PC-9 (cell line): ENCODE results near the gene CEACAM20. TPM values are rescaled to one million over a fixed set of nuclear protein-coding genes. Genes with fewer than 3 reads are reported as not detected.

Experiments used
- BruUV-seq: library from RNA; stranded (reverse); fragments of 400-500 nt; replicated peaks from 2 replicates; lab custom pipeline; 2021; lab: Mats Ljungman, UMichigan
- CTCF ChIA-PET: fragments of 300-600 bp; sonication (Branson Sonifier 250); formaldehyde crosslinking; loops from one replicate; lab custom pipeline; 2022; ENCODE audit warnings: antibody characterized with exemption; lab: Charles Lee
- POLR2A ChIA-PET: fragments of 300-600 bp; sonication (Branson Sonifier 250); formaldehyde crosslinking; loops from one replicate; lab custom pipeline; 2022; ENCODE audit warnings: antibody characterized with exemption; ENCODE audit not compliant: unreplicated experiment; lab: Charles Lee
- DNase-seq, 2 experiments: peaks; one replicate each; pipeline versions ENCODE4 v3.0.0 to v3.0.0-alpha.2; 2015 to 2022; ENCODE audit warnings: mixed read lengths in 1 of 2
- H2AFZ ChIP-seq: fragments of 200-600 bp; sonication (generic); 2 replicates; pipeline ENCODE4 v1.8.1; 2017; ENCODE audit warnings: antibody characterized with exemption
- H3F3A ChIP-seq: fragments of 200-600 bp; sonication (generic); 2 replicates; pipeline ENCODE4 v1.8.1; 2017; ENCODE audit warnings: antibody characterized with exemption, mild to moderate bottlenecking, low read depth; ENCODE audit not compliant: insufficient read depth
- H3K27ac ChIP-seq: fragments of 200-600 bp; sonication (generic); 2 replicates; pipeline ENCODE4 v1.6.1; 2016; ENCODE audit warnings: mixed run types
- H3K27me3 ChIP-seq: fragments of 200-600 bp; sonication (generic); 2 replicates; pipeline ENCODE4 v1.6.1; 2016; ENCODE audit warnings: low read depth, mixed run types; ENCODE audit not compliant: insufficient read depth
- H3K36me3 ChIP-seq: fragments of 200-600 bp; sonication (generic); 2 replicates; pipeline ENCODE4 v1.6.1; 2016; ENCODE audit warnings: low read depth, mixed run types
- H3K4me1 ChIP-seq: fragments of 200-600 bp; sonication (generic); replicated peaks from 2 replicates; pipeline ENCODE4 v1.6.1; 2016; ENCODE audit warnings: mixed run types; ENCODE audit not compliant: insufficient read depth
- H3K4me2 ChIP-seq: fragments of 200-600 bp; sonication (generic); 2 replicates; pipeline ENCODE4 v1.6.1; 2017; ENCODE audit warnings: mixed run types
- H3K4me3 ChIP-seq: fragments of 200-600 bp; sonication (generic); 2 replicates; pipeline ENCODE4 v1.6.1; 2016; ENCODE audit warnings: mixed run types
- H3K79me2 ChIP-seq: fragments of 200-600 bp; sonication (generic); 2 replicates; pipeline ENCODE4 v1.6.1; 2017; ENCODE audit warnings: low read depth, mixed run types
- H3K9me2 ChIP-seq: fragments of 200-600 bp; sonication (generic); 2 replicates; pipeline ENCODE4 v1.8.1; 2017; ENCODE audit warnings: mild to moderate bottlenecking; ENCODE audit not compliant: insufficient read depth
- H3K9me3 ChIP-seq: fragments of 200-600 bp; sonication (generic); 2 replicates; pipeline ENCODE4 v1.8.1; 2016; ENCODE audit warnings: low read depth; ENCODE audit not compliant: insufficient read depth
- H4K20me1 ChIP-seq: fragments of 200-600 bp; sonication (generic); 2 replicates; pipeline ENCODE4 v1.8.1; 2017; ENCODE audit not compliant: insufficient read depth
- EZH2 ChIP-seq: fragments of 200-600 bp; sonication (generic); IDR thresholded peaks from 2 replicates; pipeline ENCODE4 v1.8.0; 2017; ENCODE audit warnings: antibody characterized with exemption, low read depth
- intact Hi-C: fragments of 100-400 bp; cut with micrococcal nuclease; formaldehyde crosslinking; loops from one replicate; pipeline ENCODE4 v1.10.0; 2022; ENCODE audit not compliant: unreplicated experiment
- total RNA-seq: library from RNA; stranded (reverse); gene quantifications from 2 replicates; pipeline ENCODE4 v1.2.3, GENCODE V29; 2021
- TF ChIP-seq, protein P1 (sequence below): fragments of 200-600 bp; sonication (generic); conservative IDR thresholded peaks from 2 replicates; pipeline ENCODE4 v1.6.1; 2017; ENCODE audit warnings: mixed run types, antibody characterized with exemption, mild to moderate bottlenecking, moderate library complexity

Gene CEACAM20
- total RNA-seq, 1 experiment from 2014 or later: not detected

GRCh38 chr19:44575116-44575700 is 45.7 kb upstream of the CEACAM20 start:
- H3F3A ChIP-seq: peaks cover 68% of the 10 kb centered on the region
- no peaks in the 10 kb centered on the region for H3K36me3 ChIP-seq
- no peaks in the 10 kb centered on the region for H3K27me3 ChIP-seq
- H4K20me1 ChIP-seq: no peaks in the 10 kb centered on the region
- ChIA-PET CTCF (interaction anchor here (0.5 kb wide), 1 partner anchor 812 kb away, joined by 3 read pairs; no protein-coding TSS in a partner anchor), POLR2A (no interaction called here)
- H3K9me3 ChIP-seq: no peaks in the 10 kb centered on the region
- BruUV-seq: no TSS peak
- no peak overlapping the region for H2AFZ ChIP-seq
- intact Hi-C loops: loop anchor here (10.0 kb wide), 1 partner anchor 380 kb away; the partner anchor contains the start of gene CLPTM1
- no peak overlapping the region; the same call in 1 of the 2 replicates for H3K4me3 ChIP-seq
- no peaks in the 10 kb centered on the region for H3K9me2 ChIP-seq
- H3K79me2 ChIP-seq: no peaks in the 10 kb centered on the region
- peaks cover 70% of the 10 kb centered on the region for H3K4me1 ChIP-seq
- peak overlapping the region; percentile 97 for H3K27ac ChIP-seq
- DNase-seq: peak in 1 of 2 experiments; percentile 100
- TF ChIP-seq, protein P1, sequence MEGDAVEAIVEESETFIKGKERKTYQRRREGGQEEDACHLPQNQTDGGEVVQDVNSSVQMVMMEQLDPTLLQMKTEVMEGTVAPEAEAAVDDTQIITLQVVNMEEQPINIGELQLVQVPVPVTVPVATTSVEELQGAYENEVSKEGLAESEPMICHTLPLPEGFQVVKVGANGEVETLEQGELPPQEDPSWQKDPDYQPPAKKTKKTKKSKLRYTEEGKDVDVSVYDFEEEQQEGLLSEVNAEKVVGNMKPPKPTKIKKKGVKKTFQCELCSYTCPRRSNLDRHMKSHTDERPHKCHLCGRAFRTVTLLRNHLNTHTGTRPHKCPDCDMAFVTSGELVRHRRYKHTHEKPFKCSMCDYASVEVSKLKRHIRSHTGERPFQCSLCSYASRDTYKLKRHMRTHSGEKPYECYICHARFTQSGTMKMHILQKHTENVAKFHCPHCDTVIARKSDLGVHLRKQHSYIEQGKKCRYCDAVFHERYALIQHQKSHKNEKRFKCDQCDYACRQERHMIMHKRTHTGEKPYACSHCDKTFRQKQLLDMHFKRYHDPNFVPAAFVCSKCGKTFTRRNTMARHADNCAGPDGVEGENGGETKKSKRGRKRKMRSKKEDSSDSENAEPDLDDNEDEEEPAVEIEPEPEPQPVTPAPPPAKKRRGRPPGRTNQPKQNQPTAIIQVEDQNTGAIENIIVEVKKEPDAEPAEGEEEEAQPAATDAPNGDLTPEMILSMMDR: no peak; the same call in 1 of the 2 replicates
- TF ChIP-seq EZH2: no peak
- H3K4me2 ChIP-seq: peak overlapping the region; percentile 65

- Histone ChIP-seq H3K4me1 (peaks cover 70% of the 10 kb centered on the region), H3F3A (peaks cover 68% of the 10 kb centered on the region), H2AFZ (peak overlapping the region; percentile 4; the same call in 1 of the 2 replicates), H3K9me3 (no peaks in the 10 kb centered on the region), H4K20me1 (no peaks in the 10 kb centered on the region), H3K4me3 (peak overlapping the region; percentile 16; the same call in 1 of the 2 replicates), H3K36me3 (no peaks in the 10 kb centered on the region), H3K9me2 (no peaks in the 10 kb centered on the region), H3K4me2 (peak overlapping the region; percentile 65), H3K27ac (peak overlapping the region; percentile 97), H3K79me2 (no peaks in the 10 kb centered on the region), H3K27me3 (no peaks in the 10 kb centered on the region)
- ChIA-PET POLR2A (no interaction called here), CTCF (interaction anchor here (0.5 to 0.6 kb wide), 2 partner anchors 479 to 811 kb away, joined by 3 read pairs; no protein-coding TSS in a partner anchor)
- intact Hi-C loops: loop anchor here (5.0 to 10.0 kb wide), 2 partner anchors 268 to 380 kb away; partner anchors contain the start of gene CLPTM1
- DNase-seq: peak in 1 of 2 experiments; percentile 84
- no TSS peak for BruUV-seq
- TF ChIP-seq, protein P1: no peak
- TF ChIP-seq EZH2: no peak
These were observed 44.9 kb upstream of the CEACAM20 start for GRCh38 chr19:44574186-44574950.

DNA sequence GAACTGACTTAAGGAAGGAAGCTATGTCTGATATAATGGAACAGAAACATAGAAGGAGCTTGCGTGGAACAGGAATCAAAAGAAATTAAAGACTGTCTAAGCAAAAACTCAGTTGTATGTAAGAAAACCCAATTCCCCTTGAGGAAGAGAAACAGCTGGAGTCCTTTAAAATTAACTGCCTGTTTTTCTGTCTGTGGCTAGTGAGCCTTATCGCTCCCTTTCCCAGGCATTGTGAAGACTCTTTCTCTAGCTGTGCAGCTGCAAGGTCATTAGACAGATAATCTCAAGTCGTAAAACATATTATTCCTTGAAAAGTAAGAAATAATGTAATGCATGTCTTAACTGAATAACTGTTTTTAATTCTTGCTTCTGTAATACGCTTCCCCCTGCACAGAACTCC is 44.2 kb upstream of the CEACAM20 start:
- TF ChIP-seq EZH2: no peak
- TF ChIP-seq, protein P1: no peak
- Histone ChIP-seq H3K4me3 (no peak overlapping the region), H3K36me3 (no peaks in the 10 kb centered on the region), H3K4me1 (peaks cover 70% of the 10 kb centered on the region), H3K9me3 (no peaks in the 10 kb centered on the region), H3K27me3 (no peaks in the 10 kb centered on the region), H3K79me2 (no peaks in the 10 kb centered on the region), H2AFZ (no peak overlapping the region), H3K9me2 (no peaks in the 10 kb centered on the region), H3K27ac (peak overlapping the region; percentile 97), H3F3A (peaks cover 68% of the 10 kb centered on the region), H4K20me1 (no peaks in the 10 kb centered on the region), H3K4me2 (peak overlapping the region; percentile 65)
- POLR2A ChIA-PET: no interaction called here
- intact Hi-C loops: loop anchor here (5.0 to 10.0 kb wide), 2 partner anchors 269 to 381 kb away; partner anchors contain the start of gene CLPTM1
- DNase-seq: no peak
- CTCF ChIA-PET: interaction anchor here (0.5 to 0.6 kb wide), 2 partner anchors 266 to 478 kb away, joined by 3 to 4 read pairs; no protein-coding TSS in a partner anchor
- no TSS peak for BruUV-seq
